ENCODE results near the gene PLEKHH2. TPM values are rescaled to one million over a fixed set of nuclear protein-coding genes. Genes with fewer than 3 reads are reported as not detected.

PLEKHH2 gene
- total RNA-seq, 1 experiment from 2014 or later: 3.1 TPM

GRCh38 chr2:43810888-43811287, 173.8 kb downstream of the PLEKHH2 start:
- Histone ChIP-seq H2AFZ (ENCODE audit: low read length) (no peak overlapping the region), H2BK5ac (ENCODE audit: insufficient read length, low read length) (no peak overlapping the region), H2BK20ac (ENCODE audit: low read depth, low read length, poor library complexity, severe bottlenecking) (no peak overlapping the region), H3K14ac (ENCODE audit: insufficient read depth, low read length) (no peak overlapping the region), H3K27me3 (ENCODE audit: insufficient read depth, low read length) (no peaks in the 10 kb centered on the region), H4K91ac (ENCODE audit: insufficient read length, low read depth, low read length) (no peak overlapping the region), H3K4ac (ENCODE audit: low read depth, low read length) (no peak overlapping the region), H2AK5ac (ENCODE audit: insufficient read length, low read length) (no peak overlapping the region), H3T11ph (ENCODE audit: low read length) (no peak overlapping the region), H3K9ac (ENCODE audit: extremely low read depth, insufficient read length, low read length) (no peak overlapping the region), H3K4me1 (ENCODE audit: insufficient read depth, low read length) (no peaks in the 10 kb centered on the region), H3K4me2 (ENCODE audit: insufficient read depth, insufficient read length, low read length) (no peak overlapping the region), H3K79me2 (ENCODE audit: insufficient read depth, low read length) (no peaks in the 10 kb centered on the region), H3K23me2 (ENCODE audit: insufficient read length, low read depth, low read length, poor library complexity, severe bottlenecking) (no peaks in the 10 kb centered on the region), H3K18ac (ENCODE audit: insufficient read length, low read depth, low read length) (no peak overlapping the region), H3K79me1 (ENCODE audit: insufficient read depth, low read depth, low read length, poor library complexity, severe bottlenecking) (no peaks in the 10 kb centered on the region), H2BK15ac (ENCODE audit: low read depth, low read length) (no peak overlapping the region), H2BK120ac (ENCODE audit: low read depth, low read length, poor library complexity, severe bottlenecking) (no peak overlapping the region), H3K9me3 (ENCODE audit: control insufficient read depth, low read depth, low read length) (no peaks in the 10 kb centered on the region), H4K8ac (replicated peaks; ENCODE audit: insufficient read length, low read depth, low read length) (no peak overlapping the region), H3K27ac (ENCODE audit: insufficient read length, low read depth, low read length) (no peak overlapping the region), H3K56ac (ENCODE audit: insufficient read length, low read depth, low read length) (no peak overlapping the region), H4K5ac (ENCODE audit: insufficient read length, low read depth, low read length) (no peak overlapping the region), H2BK12ac (ENCODE audit: insufficient read length, low read depth, low read length) (no peak overlapping the region), H4K20me1 (ENCODE audit: control insufficient read depth, insufficient read depth, insufficient read length) (no peaks in the 10 kb centered on the region), H3K23ac (ENCODE audit: insufficient read length, low read depth, low read length) (no peak overlapping the region)
- DNase-seq: no peak
- Mint-ChIP-seq H3K4me1 (0 out of 4 replicates have a peak, but pooled peaks cover 0 to 2% of the 10 kb centered on the region in 2 experiments), H3K4me3 (no peak overlapping the region), H3K27me3 (ENCODE audit: low read depth) (no peaks in the 10 kb centered on the region), H3K27ac (no peak overlapping the region), H3K9me3 (no peaks in the 10 kb centered on the region), H3K36me3 (ENCODE audit: insufficient read depth in 1 of 3, low read depth in 3 of 3) (no peaks in the 10 kb centered on the region)
- no CpG with 5 or more reads among the region's 1 CpG for WGBS (ENCODE audit: extremely low coverage, insufficient read length, low lambda C conversion rate)
- TF ChIP-seq CTCF (conservative IDR thresholded peaks at IDR 0.05): no peak

Measured in H9 (cell line).